GM19468 (cell line): ENCODE data around the gene GAK.
"Not testable (repeated sequence)": the region's sequence is repeated elsewhere in the genome, so short reads cannot be mapped to it uniquely, and the experiment has no call there.

Source experiments
- ATAC-seq: cut with Tn5 transposase; IDR thresholded peaks from one replicate; pipeline ENCODE4 v1.9.1; 2021; ENCODE audit warnings: mild to moderate bottlenecking, moderate library complexity, moderate number of reproducible peaks; ENCODE audit not compliant: unreplicated experiment; ENCODE audit errors: extremely low read depth

The GAK gene

GRCh38 chr4:931960-932712, at the start of gene GAK, which contains the start of gene TMEM175:
Gene GAK (minus strand): TSS chr4:932316. CDS start chr4:932187, 129 bp downstream.
Gene TMEM175 (plus strand): TSS chr4:932460. CDS start chr4:947740, 15,280 bp downstream.
- ATAC-seq, result peak; percentile 83

- no peak for ATAC-seq
These were observed 47.0 kb upstream of the GAK start for GRCh38 chr4:978957-979701.

- ATAC-seq, result not testable (repeated sequence)
These were observed 43.9 kb upstream of the GAK start for GRCh38 chr4:976016-976415.

- ATAC-seq, result no peak
These were observed 42.6 kb upstream of the GAK start for GRCh38 chr4:974668-975067.

GRCh38 chr4:973431-974397, 41.6 kb upstream of the GAK start, which contains the start of gene DGKQ:
Gene DGKQ (minus strand): TSS chr4:973569. CDS start chr4:973482, 87 bp downstream.
- ATAC-seq, result no peak

GRCh38 chr4:972651-973424, 40.7 kb upstream of the GAK start:
- no peak for ATAC-seq

GRCh38 chr4:971666-972500, 39.8 kb upstream of the GAK start:
- ATAC-seq, result no peak

GRCh38 chr4:970854-971520, 38.9 kb upstream of the GAK start:
- no peak for ATAC-seq

GRCh38 chr4:970046-970745, 38.1 kb upstream of the GAK start:
- ATAC-seq, result no peak

- no peak for ATAC-seq
These were observed 36.7 kb upstream of the GAK start for GRCh38 chr4:968621-969394.

GRCh38 chr4:968221-968620, 36.1 kb upstream of the GAK start:
- ATAC-seq, result no peak

GRCh38 chr4:967113-968104, 35.3 kb upstream of the GAK start:
- no peak for ATAC-seq

GRCh38 chr4:966266-967112, 34.4 kb upstream of the GAK start:
- ATAC-seq, result no peak

- no peak for ATAC-seq
These were observed 33.6 kb upstream of the GAK start for GRCh38 chr4:965766-966134.
